GM12878 (cell line): Measurements from ENCODE around the gene LRRC51. TPM values are rescaled to one million over a fixed set of nuclear protein-coding genes. Genes with fewer than 3 reads are reported as not detected.

ENCODE experiments used
- BACH1 ChIP-seq: fragments of 450-650 bp; IDR thresholded peaks from 2 replicates; pipeline ENCODE4 v1.6.1; 2017; ENCODE audit warnings: mild to moderate bottlenecking, borderline replicate concordance
- CBFB ChIP-seq: IDR thresholded peaks from 2 replicates; pipeline ENCODE4 v1.6.1; 2016; ENCODE audit warnings: antibody characterized with exemption, low read depth
- CBX3 ChIP-seq: fragments of 200-600 bp; sonication (generic); IDR thresholded peaks from 2 replicates; pipeline ENCODE4 v1.6.1; 2016; ENCODE audit warnings: low read depth, borderline replicate concordance
- CBX5 ChIP-seq: sonication (generic); IDR thresholded peaks from 2 replicates; pipeline ENCODE4 v1.6.1; 2016; ENCODE audit warnings: low read depth, moderate library complexity, mild to moderate bottlenecking, inconsistent platforms
- CHD4 ChIP-seq: fragments of 200-600 bp; sonication (generic); IDR thresholded peaks from 2 replicates; pipeline ENCODE4 v1.6.1; 2016; ENCODE audit warnings: mild to moderate bottlenecking
- CREB1 ChIP-seq: IDR thresholded peaks from 2 replicates; pipeline ENCODE4 v1.6.1; 2012; ENCODE audit warnings: low read depth, mild to moderate bottlenecking, inconsistent platforms
- CREM ChIP-seq: IDR thresholded peaks from 2 replicates; pipeline ENCODE4 v1.6.1; 2014; ENCODE audit warnings: antibody characterized with exemption, low read depth
- CTCF ChIP-seq, 3 experiments: IDR thresholded peaks in 2 of 3; conservative IDR thresholded peaks in 1 of 3; 2 replicates each; pipeline ENCODE4 v1.5.1; 2011; ENCODE audit warnings: low read depth in 3 of 3, low read length in 3 of 3, mild to moderate bottlenecking in 3 of 3, control low read depth in 2 of 3, moderate library complexity in 2 of 3, inconsistent platforms in 1 of 3, mixed read lengths in 1 of 3; ENCODE audit not compliant: control insufficient read depth in 2 of 3, insufficient read depth in 1 of 3; ENCODE audit errors: extremely low read depth in 1 of 3
- CUX1 ChIP-seq: IDR thresholded peaks from 2 replicates; pipeline ENCODE4 v1.6.1; 2012; ENCODE audit warnings: improper control_type of control experiment, low read depth, low read length; ENCODE audit not compliant: insufficient replicate concordance
- EGR1 ChIP-seq, 2 experiments: IDR thresholded peaks; 1 replicate in 1 of 2; 2 replicates in 1 of 2; pipeline ENCODE4 v1.6.1; 2011 to 2012; ENCODE audit warnings: low read depth in 2 of 2, low read length in 2 of 2, borderline replicate concordance in 1 of 2, mild to moderate bottlenecking in 1 of 2, moderate library complexity in 1 of 2
- IRF3 ChIP-seq: fragments of 450-650 bp; IDR thresholded peaks from 2 replicates; pipeline ENCODE4 v1.6.1; 2014; ENCODE audit warnings: mild to moderate bottlenecking
- KLF5 ChIP-seq: fragments of 450-650 bp; IDR thresholded peaks from 2 replicates; pipeline ENCODE4 v1.6.1; 2014; ENCODE audit warnings: mild to moderate bottlenecking; ENCODE audit not compliant: partially characterized antibody
- LARP7 ChIP-seq: fragments of 450-650 bp; IDR thresholded peaks from 2 replicates; pipeline ENCODE4 v1.6.1; 2017; ENCODE audit warnings: mild to moderate bottlenecking
- NRF1 ChIP-seq: conservative IDR thresholded peaks from 2 replicates; pipeline ENCODE4 v1.6.1; 2011; ENCODE audit warnings: mild to moderate bottlenecking, low read depth, low read length, improper control_type of control experiment
- SMAD1 ChIP-seq: fragments of 450-650 bp; IDR thresholded peaks from 2 replicates; pipeline ENCODE4 v1.6.1; 2018; ENCODE audit warnings: mild to moderate bottlenecking, low read depth; ENCODE audit not compliant: partially characterized antibody
- SUPT20H ChIP-seq: IDR thresholded peaks from 2 replicates; pipeline ENCODE4 v1.6.1; 2011; ENCODE audit warnings: low read depth, mild to moderate bottlenecking, low read length, moderate library complexity, borderline replicate concordance; ENCODE audit not compliant: control insufficient read depth
- TCF7 ChIP-seq: IDR thresholded peaks from 2 replicates; pipeline ENCODE4 v1.6.1; 2014; ENCODE audit warnings: antibody characterized with exemption, borderline replicate concordance
- polyA plus RNA-seq, 11 experiments: library from polyadenylated mRNA; depleted of rRNA in 4 of 11; unstranded in 6 of 11; stranded (reverse) in 5 of 11; fragments of >200 nt; fragmentation: Nextera tagmentation in 4 of 11; fragmentation: Illumina TruSeq in 1 of 11; extraction: Ambion mirVana in 4 of 11; extraction: Trizol in 1 of 11; gene quantifications; 1 replicate in 1 of 11; 2 replicates in 10 of 11; pipeline versions ENCODE4 v1.2.1 to v1.2.3, GENCODE V29; 2011 to 2016; ENCODE audit warnings: inconsistent platforms in 2 of 11, missing spikeins in 2 of 11, low read depth in 1 of 11
- total RNA-seq, 4 experiments: library from RNA; depleted of rRNA in 3 of 4; stranded (reverse); fragments of >200 nt in 3 of 4; fragmentation: Illumina TruSeq in 1 of 4; extraction: Trizol in 1 of 4; gene quantifications; 2 replicates each; pipeline versions ENCODE4 v1.2.1 to v1.2.3, GENCODE V29; 2013 to 2021

Gene LRRC51
- total and polyA plus RNA-seq, 10 of the 15 experiments (the other 5 are each of a cell fraction or from before 2014, with no cell fraction given): 2.6 to 8.6 (median 5.4) TPM

GRCh38 chr11:72040491-72041363, 39.9 kb upstream of the LRRC51 start (continued):
- TF ChIP-seq CBX3 (no peak), KLF5 (no peak), CBFB (0 out of 2 replicates have a peak, but pooled peaks have one; percentile 34), CTCF (IDR thresholded peaks at IDR 0.05 in 2 of 3, conservative IDR thresholded peaks at IDR 0.05 in 1 of 3; ENCODE audit: control insufficient read depth in 2 of 3, extremely low read depth in 1 of 3, insufficient read depth in 1 of 3, low read depth in 3 of 3, low read length in 3 of 3) (no peak), SMAD1 (peak; percentile 95), SUPT20H (no peak), NRF1 (no peak), BACH1 (no peak), CHD4 (no peak), LARP7 (0 out of 2 replicates have a peak, but pooled peaks have one; percentile 19), CBX5 (no peak), TCF7 (no peak), CREB1 (peak; percentile 78), EGR1 (IDR thresholded peaks at IDR 0.05; ENCODE audit: borderline replicate concordance in 1 of 2, low read depth in 2 of 2, low read length in 2 of 2) (no peak), CUX1 (no peak), IRF3 (no peak), CREM (0 out of 2 replicates have a peak, but pooled peaks have one; percentile 38)
